HEK293T (cell line): ENCODE results near the gene CDC42EP3.

Source experiments
- FOXM1 ChIP-seq: fragments of 450-650 bp; IDR thresholded peaks from 2 replicates; pipeline ENCODE4 v1.6.1; 2017; ENCODE audit warnings: mild to moderate bottlenecking, borderline replicate concordance
- L3MBTL2 ChIP-seq: fragments of 450-650 bp; conservative IDR thresholded peaks from 2 replicates; pipeline ENCODE4 v1.6.1; 2016; ENCODE audit warnings: mild to moderate bottlenecking
- SP1 ChIP-seq: fragments of 450-650 bp; IDR thresholded peaks from 2 replicates; pipeline ENCODE4 v1.6.1; 2017
- SUZ12 ChIP-seq: fragments of 450-650 bp; IDR thresholded peaks from 2 replicates; pipeline ENCODE4 v1.6.1; 2016; ENCODE audit warnings: mild to moderate bottlenecking
- TARDBP ChIP-seq: fragments of 450-650 bp; IDR thresholded peaks from 2 replicates; pipeline ENCODE4 v1.6.1; 2016
- ZNF384 ChIP-seq: fragments of 450-650 bp; IDR thresholded peaks from 2 replicates; pipeline ENCODE4 v1.6.1; 2016

DNA sequence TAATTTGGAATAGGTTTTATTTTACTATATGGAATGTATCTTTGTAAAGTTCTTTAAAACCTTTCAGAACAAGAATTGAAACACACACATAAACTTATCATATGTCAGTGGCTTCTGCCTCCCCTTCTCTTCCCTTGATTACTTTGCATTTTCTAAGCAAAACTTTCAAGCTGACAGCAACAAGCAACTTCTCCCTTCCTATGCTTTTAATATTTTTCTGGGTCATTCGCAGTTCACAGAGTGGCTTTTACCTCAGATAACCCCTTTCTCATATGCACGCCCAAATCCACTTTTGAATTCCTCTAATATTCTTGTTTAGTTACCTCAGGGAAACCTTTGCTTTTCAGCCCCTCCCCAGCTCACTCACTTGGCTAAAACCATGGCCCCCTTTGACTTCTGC lies 36.7 kb upstream of the CDC42EP3 start:
- TF ChIP-seq ZNF384 (no peak), FOXM1 (no peak), TARDBP (no peak), SP1 (no peak), L3MBTL2 (no peak), SUZ12 (no peak)
